Right lobe of liver (tissue), 6 donors: ENCODE data around the gene RSRC1. TPM values are rescaled to one million over a fixed set of nuclear protein-coding genes. Genes with fewer than 3 reads are reported as not detected.
"Not testable (repeated sequence)": the region's sequence is repeated elsewhere in the genome, so short reads cannot be mapped to it uniquely, and the experiment has no call there.

Source experiments
- ATAC-seq, 4 donors: fragments of 200-7000 bp; cut with Tn5 transposase; one replicate each; pipeline ENCODE4 v1.9.1; 2020; ENCODE audit warnings: mild to moderate bottlenecking in 4 of 4, moderate library complexity in 4 of 4
- DNase-seq, 3 donors: peaks; one replicate each; pipeline ENCODE4 v3.0.0-alpha.2; 2020
- H3K27ac ChIP-seq, 3 donors: fragments of 200-600 bp; one replicate each; pipeline ENCODE4 v1.8.0; 2022
- H3K27me3 ChIP-seq, 2 donors: fragments of 200-600 bp; one replicate each; pipeline ENCODE4 v1.8.0; 2022
- H3K36me3 ChIP-seq, 4 donors: fragments of 200-600 bp; sonication (generic) in 1 of 4; one replicate each; pipeline versions ENCODE4 v1.5.1 to v1.8.0; 2017 to 2022; ENCODE audit warnings: control low read depth in 1 of 4
- H3K4me1 ChIP-seq, 4 donors: fragments of 200-600 bp; sonication (generic) in 1 of 4; one replicate each; pipeline versions ENCODE4 v1.5.1 to v1.8.0; 2017 to 2022; ENCODE audit warnings: control low read depth in 1 of 4
- H3K4me3 ChIP-seq, 3 donors: fragments of 200-600 bp; one replicate each; pipeline ENCODE4 v1.8.0; 2022
- H3K9me3 ChIP-seq, 4 donors: fragments of 200-600 bp; sonication (generic) in 1 of 4; one replicate each; pipeline versions ENCODE4 v1.5.1 to v1.8.0; 2017 to 2022; ENCODE audit warnings: control low read depth in 1 of 4
- POLR2A ChIP-seq: fragments of 450-650 bp; IDR thresholded peaks from one replicate; pipeline ENCODE4 v1.6.1; 2017; ENCODE audit warnings: antibody characterized with exemption, mild to moderate bottlenecking
- WGBS: methylation state at CpG from one replicate; pipeline ENCODE4 v1.1.6; 2018; ENCODE audit warnings: low coverage, low lambda C conversion rate; ENCODE audit not compliant: insufficient coverage; ENCODE audit errors: missing lambda C conversion rate; 5-methylcytosine and 5-hydroxymethylcytosine counted together
- intact Hi-C, 2 donors: fragments of 100-400 bp; cut with DNase I; formaldehyde crosslinking; loops; one replicate each; pipeline versions ENCODE4 v1.11.2 to v1.14.1; 2022
- total RNA-seq, 6 experiments: library from RNA; depleted of rRNA in 2 of 6; stranded (reverse); fragments of >200 nt in 2 of 6; fragmentation: NEBNext Ultra II Directional in 3 of 6; extraction: Animal tissue kit (Norgen Biotek cat#: 25700) in 3 of 6; gene quantifications; one replicate each; pipeline versions ENCODE4 v1.1.0 to v1.2.4, GENCODE V29; 2016 to 2023
- TF ChIP-seq, protein P1 (sequence below), 4 donors: fragments of 200-600 bp in 3 of 4; fragments of 450-650 bp in 1 of 4; IDR thresholded peaks; one replicate each; pipeline versions ENCODE4 v1.5.1 to v1.8.0; 2016 to 2022; ENCODE audit warnings: antibody characterized with exemption in 4 of 4, mild to moderate bottlenecking in 2 of 4
- donor health status: DM: no; HTN: yes; CAD: no.
- donor health status: DM: no; HTN: no; CAD: no.
- donor health status: DM: no; HTN: no; CAD: no.
- donor health status: DM: no; HTN: yes; CAD: no.
- donor health status: DM: no; HTN: yes; CAD: no.

The RSRC1 gene
- total RNA-seq, 6 experiments from 2014 or later = 10.8 to 22.1 (median 11.7) TPM

GRCh38 chr3:158213461-158213860, 103.6 kb downstream of the RSRC1 start:
- DNase-seq = no peak
- Histone ChIP-seq H3K27me3 (no peaks in the 10 kb centered on the region), H3K4me3 (no peak overlapping the region), H3K9me3 (no peaks in the 10 kb centered on the region), H3K4me1 (no peaks in the 10 kb centered on the region), H3K27ac (no peak overlapping the region), H3K36me3 (no peaks in the 10 kb centered on the region)
- intact Hi-C loops = no loop called here
- TF ChIP-seq, protein P1, sequence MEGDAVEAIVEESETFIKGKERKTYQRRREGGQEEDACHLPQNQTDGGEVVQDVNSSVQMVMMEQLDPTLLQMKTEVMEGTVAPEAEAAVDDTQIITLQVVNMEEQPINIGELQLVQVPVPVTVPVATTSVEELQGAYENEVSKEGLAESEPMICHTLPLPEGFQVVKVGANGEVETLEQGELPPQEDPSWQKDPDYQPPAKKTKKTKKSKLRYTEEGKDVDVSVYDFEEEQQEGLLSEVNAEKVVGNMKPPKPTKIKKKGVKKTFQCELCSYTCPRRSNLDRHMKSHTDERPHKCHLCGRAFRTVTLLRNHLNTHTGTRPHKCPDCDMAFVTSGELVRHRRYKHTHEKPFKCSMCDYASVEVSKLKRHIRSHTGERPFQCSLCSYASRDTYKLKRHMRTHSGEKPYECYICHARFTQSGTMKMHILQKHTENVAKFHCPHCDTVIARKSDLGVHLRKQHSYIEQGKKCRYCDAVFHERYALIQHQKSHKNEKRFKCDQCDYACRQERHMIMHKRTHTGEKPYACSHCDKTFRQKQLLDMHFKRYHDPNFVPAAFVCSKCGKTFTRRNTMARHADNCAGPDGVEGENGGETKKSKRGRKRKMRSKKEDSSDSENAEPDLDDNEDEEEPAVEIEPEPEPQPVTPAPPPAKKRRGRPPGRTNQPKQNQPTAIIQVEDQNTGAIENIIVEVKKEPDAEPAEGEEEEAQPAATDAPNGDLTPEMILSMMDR (IDR thresholded peaks at IDR 0.05) = no peak
- no peak for TF ChIP-seq POLR2A
- peak in 1 of 4 donors; percentile 30 for ATAC-seq

GRCh38 chr3:158217992-158218391, 108.1 kb downstream of the RSRC1 start:
- no peak for ATAC-seq
- 95% methylated on average over 3 of the region's 3 CpGs for WGBS

GRCh38 chr3:158220575-158220974, 110.7 kb downstream of the RSRC1 start:
- ATAC-seq (no peak), DNase-seq (no peak)
- no peak overlapping the region for H3K4me3 ChIP-seq
- intact Hi-C loops = no loop called here
- TF ChIP-seq POLR2A = no peak
- TF ChIP-seq, protein P1 (IDR thresholded peaks at IDR 0.05) = no peak
- no peaks in the 10 kb centered on the region for H3K36me3 ChIP-seq
- no peaks in the 10 kb centered on the region for H3K27me3 ChIP-seq
- no peaks in the 10 kb centered on the region for H3K9me3 ChIP-seq
- no peaks in the 10 kb centered on the region for H3K4me1 ChIP-seq
- no peak overlapping the region for H3K27ac ChIP-seq

More at GRCh38 chr3:158217992-158218391, 108.1 kb downstream of the RSRC1 start:
- H3K4me1 ChIP-seq = no peaks in the 10 kb centered on the region
- TF ChIP-seq, protein P1 (IDR thresholded peaks at IDR 0.05) = no peak
- TF ChIP-seq POLR2A = no peak
- no peak overlapping the region for H3K4me3 ChIP-seq
- no peaks in the 10 kb centered on the region for H3K9me3 ChIP-seq
- intact Hi-C loops = no loop called here
- H3K27ac ChIP-seq = no peak overlapping the region
- no peak for DNase-seq
- H3K36me3 ChIP-seq = no peaks in the 10 kb centered on the region
- H3K27me3 ChIP-seq = no peaks in the 10 kb centered on the region

DNA sequence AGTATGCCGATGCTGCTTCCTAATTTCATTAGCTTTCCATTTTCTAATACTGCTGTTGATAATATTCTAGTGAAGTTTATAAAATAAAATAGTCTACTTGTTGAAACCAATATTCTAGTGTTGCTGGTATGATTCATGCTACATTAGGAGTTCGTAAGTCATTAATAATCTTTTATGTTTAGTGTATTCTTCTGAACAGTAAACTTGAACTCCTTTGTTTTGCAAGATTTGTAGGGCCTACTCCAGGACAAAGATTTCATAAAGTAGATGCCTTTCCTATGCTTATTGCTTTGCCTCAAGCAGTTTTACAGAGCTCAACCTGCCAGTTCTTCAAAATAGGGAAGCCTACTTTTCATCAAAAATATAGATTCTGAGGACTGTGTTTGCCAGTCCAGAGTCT, 111.5 kb downstream of the RSRC1 start:
- H3K4me1 ChIP-seq = no peaks in the 10 kb centered on the region
- no peak for ATAC-seq
- H3K36me3 ChIP-seq = no peaks in the 10 kb centered on the region
- no peak for DNase-seq
- no peak for TF ChIP-seq POLR2A
- TF ChIP-seq, protein P1 (IDR thresholded peaks at IDR 0.05) = no peak
- 100% methylated on average over 2 of the region's 2 CpGs for WGBS
- H3K4me3 ChIP-seq = no peak overlapping the region
- intact Hi-C loops = no loop called here
- no peaks in the 10 kb centered on the region for H3K9me3 ChIP-seq
- H3K27me3 ChIP-seq = no peaks in the 10 kb centered on the region
- no peak overlapping the region for H3K27ac ChIP-seq

GRCh38 chr3:158226429-158226828, 116.5 kb downstream of the RSRC1 start:
- H3K27me3 ChIP-seq = no peaks in the 10 kb centered on the region
- no peak for ATAC-seq
- H3K4me3 ChIP-seq = no peak overlapping the region
- H3K27ac ChIP-seq = no peak overlapping the region
- no peaks in the 10 kb centered on the region for H3K36me3 ChIP-seq
- H3K9me3 ChIP-seq = no peaks in the 10 kb centered on the region
- intact Hi-C loops = no loop called here
- no peak for DNase-seq
- TF ChIP-seq, protein P1 (IDR thresholded peaks at IDR 0.05) = no peak
- no peak for TF ChIP-seq POLR2A
- H3K4me1 ChIP-seq = no peaks in the 10 kb centered on the region

- H3K36me3 ChIP-seq, H3K27me3 ChIP-seq, H3K4me3 ChIP-seq, H3K9me3 ChIP-seq, DNase-seq, ATAC-seq, intact Hi-C loops, H3K4me1 ChIP-seq, H3K27ac ChIP-seq: not testable (repeated sequence)
- 84% methylated on average over 10 of the region's 10 CpGs for WGBS
Observed at GRCh38 chr3:158228942-158229341, 119.1 kb downstream of the RSRC1 start.
